HCT116 (cell line): Measurements from ENCODE around the gene BABAM2. TPM values are rescaled to one million over a fixed set of nuclear protein-coding genes. Genes with fewer than 3 reads are reported as not detected.

Experiments
- ATAC-seq: fragments of 200-7000 bp; cut with Tn5 transposase; 2 replicates; pipeline ENCODE4 v1.9.1; 2020; ENCODE audit warnings: mild to moderate bottlenecking, moderate library complexity
- BruUV-seq: library from RNA; stranded (reverse); fragments of 400-500 nt; replicated peaks from 2 replicates; lab custom pipeline; 2021; lab: Mats Ljungman, UMichigan
- CTCF ChIA-PET: fragments of 300-600 bp; sonication (Branson Sonifier 250); formaldehyde crosslinking; loops from one replicate; lab custom pipeline; 2021; ENCODE audit warnings: antibody characterized with exemption; lab: Charles Lee
- POLR2A ChIA-PET: fragments of 300-600, 350-600 bp; sonication (Branson Sonifier 250); formaldehyde crosslinking; loops from one replicate; lab custom pipeline; 2021; ENCODE audit warnings: antibody characterized with exemption; lab: Charles Lee
- RAD21 ChIA-PET, 2 experiments: fragments of 300-600 bp; sonication (Branson Sonifier 250); formaldehyde crosslinking; loops; one replicate each; lab custom pipeline; 2023; ENCODE audit warnings: low total read pairs in 2 of 2; ENCODE audit not compliant: uncharacterized antibody in 2 of 2, unreplicated experiment in 2 of 2, low non-redundant PET in 1 of 2; lab: Charles Lee
- DNase-seq: peaks from one replicate; pipeline ENCODE4 v3.0.0-alpha.2; 2010; ENCODE audit warnings: low read depth, low spot score
- H2AFZ ChIP-seq: fragments of 200-600 bp; shearing (Covaris generic), sonication (generic); 2 replicates; pipeline ENCODE4 v1.6.1; 2017; ENCODE audit warnings: low read depth, mixed run types, mixed read lengths, antibody characterized with exemption, low read length; ENCODE audit not compliant: poor library complexity, severe bottlenecking
- H3K27ac ChIP-seq: 2 replicates; pipeline ENCODE4 v1.5.1; 2012; ENCODE audit warnings: low read depth, low read length
- H3K27me3 ChIP-seq: fragments of 200-600 bp; sonication (generic); 2 replicates; pipeline ENCODE4 v1.6.1; 2016; ENCODE audit warnings: mixed run types, low read length, mixed read lengths; ENCODE audit not compliant: insufficient read depth
- H3K36me3 ChIP-seq, 2 experiments: fragments of 200-500 bp in 1 of 2; fragments of 200-600 bp in 1 of 2; sonication (Bioruptor generic) in 1 of 2; sonication (generic) in 1 of 2; 2 replicates each; pipeline versions ENCODE4 v1.5.1 to v1.6.1; 2014 to 2016; ENCODE audit warnings: low read length in 2 of 2, inconsistent platforms in 1 of 2, mixed read lengths in 1 of 2, mixed run types in 1 of 2; ENCODE audit not compliant: insufficient read depth in 2 of 2, control insufficient read depth in 1 of 2
- H3K4me1 ChIP-seq, 2 experiments: fragments of 200-600 bp in 1 of 2; sonication (generic) in 1 of 2; 2 replicates each; pipeline versions ENCODE4 v1.5.1 to v1.6.1; 2012 to 2017; ENCODE audit warnings: low read length in 2 of 2, inconsistent platforms in 1 of 2, mild to moderate bottlenecking in 1 of 2, mixed read lengths in 1 of 2, mixed run types in 1 of 2, moderate library complexity in 1 of 2; ENCODE audit not compliant: insufficient read depth in 2 of 2, control insufficient read depth in 1 of 2
- H3K4me2 ChIP-seq: fragments of 200-600 bp; sonication (generic); 2 replicates; pipeline ENCODE4 v1.6.1; 2017; ENCODE audit warnings: mixed run types, low read length, mixed read lengths
- H3K4me3 ChIP-seq, 2 experiments: fragments of 200-600 bp in 1 of 2; sonication (generic) in 1 of 2; replicated peaks in 1 of 2; 2 replicates each; pipeline ENCODE4 v1.5.1; 2011 to 2016; ENCODE audit warnings: low read length in 2 of 2, control low read depth in 1 of 2, low read depth in 1 of 2, mild to moderate bottlenecking in 1 of 2, mixed read lengths in 1 of 2, mixed run types in 1 of 2
- H3K79me2 ChIP-seq: fragments of 200-600 bp; sonication (generic); 2 replicates; pipeline ENCODE4 v1.6.1; 2017; ENCODE audit warnings: mild to moderate bottlenecking, mixed run types, low read length, moderate library complexity, mixed read lengths; ENCODE audit not compliant: insufficient read depth
- H3K9ac ChIP-seq: fragments of 200-600 bp; sonication (generic); 2 replicates; pipeline ENCODE4 v1.6.1; 2016; ENCODE audit warnings: low read length, mixed read lengths
- H3K9me2 ChIP-seq: fragments of 200-600 bp; sonication (generic), shearing (Covaris generic); 2 replicates; pipeline ENCODE4 v1.6.1; 2017; ENCODE audit warnings: mixed run types, mild to moderate bottlenecking, moderate library complexity; ENCODE audit not compliant: insufficient read depth
- H3K9me3 ChIP-seq, 2 experiments: fragments of 200-500 bp in 1 of 2; fragments of 200-600 bp in 1 of 2; sonication (Bioruptor generic) in 1 of 2; sonication (generic) in 1 of 2; 2 replicates each; pipeline ENCODE4 v1.6.1; 2014 to 2017; ENCODE audit warnings: low read length in 2 of 2, mixed read lengths in 2 of 2, inconsistent platforms in 1 of 2, low read depth in 1 of 2, mild to moderate bottlenecking in 1 of 2, mixed run types in 1 of 2, moderate library complexity in 1 of 2; ENCODE audit not compliant: control insufficient read depth in 1 of 2, insufficient read depth in 1 of 2
- H4K20me1 ChIP-seq: fragments of 200-600 bp; sonication (generic), shearing (Covaris generic); 2 replicates; pipeline ENCODE4 v1.6.1; 2017; ENCODE audit warnings: mixed run types, mild to moderate bottlenecking, moderate library complexity; ENCODE audit not compliant: insufficient read depth
- CEBPB ChIP-seq: IDR thresholded peaks from 2 replicates; pipeline ENCODE4 v1.6.1; 2012; ENCODE audit warnings: low read depth
- CTCF ChIP-seq, 3 experiments: fragments of 200-600 bp in 1 of 3; sonication (generic) in 1 of 3; IDR thresholded peaks in 2 of 3; conservative IDR thresholded peaks in 1 of 3; 2 replicates each; pipeline ENCODE4 v1.5.1; 2012 to 2017; ENCODE audit warnings: low read depth in 2 of 3, low read length in 2 of 3, antibody characterized with exemption in 1 of 3, borderline replicate concordance in 1 of 3, control low read depth in 1 of 3, mild to moderate bottlenecking in 1 of 3, mixed read lengths in 1 of 3, mixed run types in 1 of 3, moderate library complexity in 1 of 3; ENCODE audit not compliant: insufficient read depth in 1 of 3
- EGR1 ChIP-seq: IDR thresholded peaks from 2 replicates; pipeline ENCODE4 v1.6.1; 2012; ENCODE audit warnings: low read depth
- ELF1 ChIP-seq: IDR thresholded peaks from 2 replicates; pipeline ENCODE4 v1.6.1; 2012; ENCODE audit warnings: low read depth, borderline replicate concordance
- EZH2phosphoT487 ChIP-seq: fragments of 200-600 bp; IDR thresholded peaks from 2 replicates; pipeline ENCODE4 v1.6.1; 2018; ENCODE audit warnings: antibody characterized with exemption, borderline replicate concordance
- MAX ChIP-seq: IDR thresholded peaks from 2 replicates; pipeline ENCODE4 v1.6.1; 2012
- POLR2AphosphoS5 ChIP-seq: IDR thresholded peaks from 2 replicates; pipeline ENCODE4 v1.6.1; 2011; ENCODE audit warnings: mild to moderate bottlenecking, low read depth, low read length, moderate library complexity
- RAD21 ChIP-seq: IDR thresholded peaks from 2 replicates; pipeline ENCODE4 v1.6.1; 2012; ENCODE audit warnings: low read depth, mild to moderate bottlenecking
- SRF ChIP-seq: IDR thresholded peaks from 2 replicates; pipeline ENCODE4 v1.6.1; 2012; ENCODE audit warnings: low read depth
- ZNF274 ChIP-seq: fragments of 200-500 bp; sonication (Bioruptor generic); IDR thresholded peaks from 2 replicates; pipeline ENCODE4 v1.6.1; 2014; ENCODE audit warnings: mild to moderate bottlenecking, low read depth, low read length, inconsistent platforms
- intact Hi-C: fragments of 100-400 bp; cut with micrococcal nuclease; formaldehyde crosslinking; loops from 2 replicates; pipeline ENCODE4 v1.10.0; 2022
- total RNA-seq: library from RNA; stranded (reverse); gene quantifications from one replicate; pipeline ENCODE4 v1.2.1, GENCODE V29; 2021; ENCODE audit not compliant: unreplicated experiment
- TF ChIP-seq, protein P1 (sequence below): IDR thresholded peaks from 2 replicates; pipeline ENCODE4 v1.6.1; 2012; ENCODE audit warnings: low read depth

BABAM2 gene
- total RNA-seq, 1 experiment from 2014 or later: 23.8 TPM

DNA sequence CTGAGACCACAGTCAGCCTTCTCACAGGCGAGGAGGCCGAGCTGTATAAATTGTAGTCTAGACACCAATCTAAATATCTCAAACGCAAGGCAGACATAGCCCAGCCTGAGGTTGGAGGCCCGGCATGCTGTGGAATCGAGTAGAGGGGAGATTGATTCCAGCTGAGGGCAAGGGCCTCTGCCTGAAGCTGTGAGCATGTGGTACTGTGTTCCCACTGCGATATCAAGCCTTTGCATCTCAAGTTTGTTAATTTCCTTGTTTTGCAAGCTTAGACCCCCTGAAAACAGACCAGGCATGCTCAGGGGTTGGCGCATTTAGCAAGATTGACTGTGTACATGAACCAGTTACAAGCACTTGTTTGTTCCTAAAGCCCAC, 437.0 kb downstream of the BABAM2 start:
- Histone ChIP-seq H3K9me2 (no peaks in the 10 kb centered on the region), H3K4me1 (peaks cover 29 to 44% of the 10 kb centered on the region in 2 experiments), H3K27ac (no peak overlapping the region), H2AFZ (no peak overlapping the region), H3K9ac (no peak overlapping the region), H3K4me3 (no peak overlapping the region), H3K4me2 (peak overlapping the region; percentile 11), H3K36me3 (no peaks in the 10 kb centered on the region), H3K9me3 (no peaks in the 10 kb centered on the region), H3K79me2 (no peaks in the 10 kb centered on the region), H3K27me3 (no peaks in the 10 kb centered on the region), H4K20me1 (no peaks in the 10 kb centered on the region)
- ChIA-PET RAD21 (no interaction called here), POLR2A (no interaction called here), CTCF (no interaction called here)
- intact Hi-C loops: no loop called here
- no peak for TF ChIP-seq RAD21
- no peak for TF ChIP-seq POLR2AphosphoS5
- no peak for TF ChIP-seq CTCF (IDR thresholded peaks at IDR 0.05 in 2 of 3, conservative IDR thresholded peaks at IDR 0.05 in 1 of 3; ENCODE audit: borderline replicate concordance in 1 of 3, insufficient read depth in 1 of 3, low read depth in 2 of 3, low read length in 2 of 3)
- no peak for TF ChIP-seq ELF1
- no peak for TF ChIP-seq MAX
- TF ChIP-seq EGR1: no peak
- TF ChIP-seq SRF: no peak
- no peak for TF ChIP-seq ZNF274
- TF ChIP-seq EZH2phosphoT487: no peak
- no peak for TF ChIP-seq CEBPB
- TF ChIP-seq, protein P1, sequence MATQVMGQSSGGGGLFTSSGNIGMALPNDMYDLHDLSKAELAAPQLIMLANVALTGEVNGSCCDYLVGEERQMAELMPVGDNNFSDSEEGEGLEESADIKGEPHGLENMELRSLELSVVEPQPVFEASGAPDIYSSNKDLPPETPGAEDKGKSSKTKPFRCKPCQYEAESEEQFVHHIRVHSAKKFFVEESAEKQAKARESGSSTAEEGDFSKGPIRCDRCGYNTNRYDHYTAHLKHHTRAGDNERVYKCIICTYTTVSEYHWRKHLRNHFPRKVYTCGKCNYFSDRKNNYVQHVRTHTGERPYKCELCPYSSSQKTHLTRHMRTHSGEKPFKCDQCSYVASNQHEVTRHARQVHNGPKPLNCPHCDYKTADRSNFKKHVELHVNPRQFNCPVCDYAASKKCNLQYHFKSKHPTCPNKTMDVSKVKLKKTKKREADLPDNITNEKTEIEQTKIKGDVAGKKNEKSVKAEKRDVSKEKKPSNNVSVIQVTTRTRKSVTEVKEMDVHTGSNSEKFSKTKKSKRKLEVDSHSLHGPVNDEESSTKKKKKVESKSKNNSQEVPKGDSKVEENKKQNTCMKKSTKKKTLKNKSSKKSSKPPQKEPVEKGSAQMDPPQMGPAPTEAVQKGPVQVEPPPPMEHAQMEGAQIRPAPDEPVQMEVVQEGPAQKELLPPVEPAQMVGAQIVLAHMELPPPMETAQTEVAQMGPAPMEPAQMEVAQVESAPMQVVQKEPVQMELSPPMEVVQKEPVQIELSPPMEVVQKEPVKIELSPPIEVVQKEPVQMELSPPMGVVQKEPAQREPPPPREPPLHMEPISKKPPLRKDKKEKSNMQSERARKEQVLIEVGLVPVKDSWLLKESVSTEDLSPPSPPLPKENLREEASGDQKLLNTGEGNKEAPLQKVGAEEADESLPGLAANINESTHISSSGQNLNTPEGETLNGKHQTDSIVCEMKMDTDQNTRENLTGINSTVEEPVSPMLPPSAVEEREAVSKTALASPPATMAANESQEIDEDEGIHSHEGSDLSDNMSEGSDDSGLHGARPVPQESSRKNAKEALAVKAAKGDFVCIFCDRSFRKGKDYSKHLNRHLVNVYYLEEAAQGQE: no peak
- no TSS peak for BruUV-seq
- ATAC-seq: no peak
- DNase-seq: no peak
